HG02981 (cell line): ENCODE results near the gene ZFYVE21.

ENCODE experiments used
- ATAC-seq: cut with Tn5 transposase; IDR thresholded peaks from one replicate; pipeline ENCODE4 v1.9.1; 2021; ENCODE audit warnings: mild to moderate bottlenecking, moderate library complexity; ENCODE audit not compliant: unreplicated experiment

The ZFYVE21 gene

GRCh38 chr14:103704708-103705107 lies 10.9 kb upstream of the ZFYVE21 start:
- no peak for ATAC-seq

- no peak for ATAC-seq
Measured at GRCh38 chr14:103705118-103705503, 10.5 kb upstream of the ZFYVE21 start.

- no peak for ATAC-seq
Measured at GRCh38 chr14:103705504-103706284, 9.9 kb upstream of the ZFYVE21 start.

GRCh38 chr14:103706551-103707328 lies 8.9 kb upstream of the ZFYVE21 start:
- no peak for ATAC-seq

- no peak for ATAC-seq
Measured at GRCh38 chr14:103707329-103708263, 8.0 kb upstream of the ZFYVE21 start.

GRCh38 chr14:103708750-103709187 lies 6.8 kb upstream of the ZFYVE21 start:
- no peak for ATAC-seq

GRCh38 chr14:103709814-103710213 lies 5.8 kb upstream of the ZFYVE21 start:
- ATAC-seq, result no peak

GRCh38 chr14:103710771-103711377 lies 4.7 kb upstream of the ZFYVE21 start:
- ATAC-seq, result no peak

GRCh38 chr14:103711516-103712431 lies 3.8 kb upstream of the ZFYVE21 start:
- ATAC-seq, result no peak

GRCh38 chr14:103712633-103713247 lies 2.9 kb upstream of the ZFYVE21 start:
- ATAC-seq, result no peak

GRCh38 chr14:103713304-103714062 lies 2.1 kb upstream of the ZFYVE21 start:
- no peak for ATAC-seq

GRCh38 chr14:103714063-103714724 lies 1.4 kb upstream of the ZFYVE21 start:
- no peak for ATAC-seq

- ATAC-seq, result peak; percentile 3
Measured at GRCh38 chr14:103716091-103716801, 636 bp downstream of the ZFYVE21 start.

GRCh38 chr14:103716899-103717411 lies 1.3 kb downstream of the ZFYVE21 start:
- ATAC-seq, result no peak

- ATAC-seq, result no peak
Measured at GRCh38 chr14:103718572-103718971, 3.0 kb downstream of the ZFYVE21 start.

- no peak for ATAC-seq
Measured at GRCh38 chr14:103719751-103720150, 4.1 kb downstream of the ZFYVE21 start.
